GM20431 (cell line): ENCODE results near the gene NHSL1.

Experiments
- in situ Hi-C: fragments of 300-500 bp; cut with MseI, MboI; formaldehyde crosslinking; loops from one replicate; pipeline ENCODE4 v1.15.0; 2020; ENCODE audit warnings: low sequenced_read_pairs; ENCODE audit not compliant: unreplicated experiment

Gene NHSL1

DNA sequence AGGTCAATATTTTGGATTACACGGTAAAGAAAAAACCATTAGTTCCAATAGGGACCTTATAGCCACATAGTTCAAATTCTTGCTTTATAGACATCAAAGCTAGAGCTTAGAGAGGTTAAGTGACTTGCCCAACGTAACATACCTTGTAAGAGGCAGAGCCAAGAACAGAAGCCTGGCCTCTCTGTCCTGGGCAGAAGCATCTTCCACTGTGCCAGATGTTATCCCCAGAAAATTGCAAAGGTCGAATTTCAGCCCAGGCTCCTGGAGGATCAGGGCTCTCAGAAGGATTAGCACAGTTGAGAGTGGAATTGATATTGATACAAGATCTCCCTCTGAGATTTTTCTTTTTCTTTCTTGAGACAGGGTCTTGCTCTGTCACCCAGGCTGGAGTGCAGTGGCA lies 115.5 kb downstream of the NHSL1 start:
- in situ Hi-C loops, result no loop called here

DNA sequence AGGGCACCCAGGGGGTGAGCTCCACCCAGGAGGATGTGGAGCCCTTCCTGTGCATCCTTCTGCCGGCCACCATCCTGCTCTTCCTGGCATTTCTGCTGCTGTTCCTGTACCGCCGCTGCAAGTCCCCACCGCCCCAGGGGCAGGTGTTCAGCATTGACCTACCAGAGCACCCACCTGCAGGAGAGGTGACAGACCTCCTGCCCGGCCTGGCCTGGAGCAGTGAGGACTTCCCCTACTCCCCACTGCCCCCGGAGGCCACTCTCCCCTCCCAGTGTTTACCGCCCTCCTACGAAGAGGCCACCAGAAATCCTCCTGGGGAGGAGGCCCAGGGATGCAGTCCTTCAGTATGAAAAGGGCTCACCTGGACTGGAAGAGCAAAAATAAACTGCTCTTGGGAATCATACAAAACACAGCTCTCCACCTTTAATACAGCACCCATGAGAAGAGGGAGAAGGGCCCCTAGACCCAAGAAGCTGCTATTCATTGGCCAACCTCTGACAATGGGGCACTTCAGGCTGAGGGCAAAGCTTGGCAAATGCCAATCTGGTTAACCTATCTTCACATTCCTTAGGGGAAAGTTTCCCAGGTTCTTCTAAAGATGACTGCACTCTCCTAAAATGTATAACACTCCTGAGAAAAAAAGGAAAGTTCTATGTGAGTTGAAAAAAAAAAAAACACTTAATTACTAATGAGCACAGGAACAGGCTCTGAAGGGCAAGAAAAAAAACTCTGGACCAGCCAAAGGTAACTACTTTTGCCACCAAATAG lies 116.6 kb downstream of the NHSL1 start:
- in situ Hi-C loops, result no loop called here

DNA sequence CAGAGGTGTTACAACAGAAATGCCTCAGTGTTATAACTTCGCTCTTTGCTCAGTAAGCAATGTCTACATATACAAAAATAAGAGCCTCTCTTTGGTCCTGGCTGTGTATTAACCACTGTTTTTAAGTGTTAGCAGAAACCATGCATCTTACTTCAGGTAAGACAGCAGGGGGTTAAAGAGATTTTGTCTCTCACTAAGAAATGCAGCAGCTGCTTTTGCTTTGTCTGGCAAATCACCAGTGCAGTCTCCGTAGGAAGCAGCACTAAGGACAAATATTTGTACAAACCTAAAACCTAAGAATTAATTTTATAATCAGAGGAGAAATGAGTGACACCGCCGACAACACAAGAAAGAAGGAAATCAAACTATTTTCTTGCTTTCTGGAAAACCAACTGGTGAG lies 120.8 kb downstream of the NHSL1 start:
- in situ Hi-C loops, result no loop called here

DNA sequence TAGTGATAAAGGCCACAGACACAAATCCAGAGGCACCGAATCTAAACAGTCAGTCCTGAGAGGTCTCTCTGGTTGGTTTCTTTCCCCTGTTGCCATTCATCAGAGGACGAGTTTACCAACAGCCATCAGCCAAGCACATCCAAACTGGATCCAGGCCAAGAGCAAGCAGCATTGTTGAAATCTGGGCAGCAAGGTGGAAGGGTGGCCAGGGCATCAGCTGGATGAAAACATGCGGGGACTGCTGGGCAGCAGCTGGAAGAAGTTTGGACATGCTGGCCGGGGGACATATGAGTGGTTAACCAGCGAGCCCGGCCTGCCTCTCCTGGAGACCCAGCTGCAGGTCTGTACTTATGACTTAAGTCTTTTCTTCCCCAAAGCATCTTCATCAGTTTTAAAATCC lies 121.5 kb downstream of the NHSL1 start, which contains the start of gene SMIM28:
TSS of gene SMIM28 (plus strand) at position 62 of the 400 bp plus-strand sequence. CDS start at position 230, 168 bp downstream.
- in situ Hi-C loops, result no loop called here

DNA sequence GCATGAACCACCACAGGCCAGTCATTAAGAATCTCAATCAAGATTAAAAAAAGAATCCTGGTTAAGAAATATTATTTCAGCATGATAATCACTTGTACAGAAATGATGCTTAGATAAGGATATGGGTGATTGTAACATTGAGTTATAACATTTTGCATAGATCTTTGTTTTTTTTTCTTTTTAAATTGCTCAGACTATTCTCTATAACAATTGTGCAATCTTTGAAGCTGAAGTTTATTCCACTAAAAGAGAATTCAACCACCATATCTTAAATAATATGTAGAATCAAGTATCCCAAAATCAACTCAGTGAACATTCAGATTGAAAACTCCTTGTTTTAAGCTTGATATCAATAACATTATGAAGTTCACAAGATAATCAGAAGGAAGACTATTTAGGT lies 122.3 kb downstream of the NHSL1 start:
- in situ Hi-C loops, result no loop called here

- in situ Hi-C loops, result no loop called here
Measured at GRCh38 chr6:138374815-138375214, 124.5 kb downstream of the NHSL1 start.

DNA sequence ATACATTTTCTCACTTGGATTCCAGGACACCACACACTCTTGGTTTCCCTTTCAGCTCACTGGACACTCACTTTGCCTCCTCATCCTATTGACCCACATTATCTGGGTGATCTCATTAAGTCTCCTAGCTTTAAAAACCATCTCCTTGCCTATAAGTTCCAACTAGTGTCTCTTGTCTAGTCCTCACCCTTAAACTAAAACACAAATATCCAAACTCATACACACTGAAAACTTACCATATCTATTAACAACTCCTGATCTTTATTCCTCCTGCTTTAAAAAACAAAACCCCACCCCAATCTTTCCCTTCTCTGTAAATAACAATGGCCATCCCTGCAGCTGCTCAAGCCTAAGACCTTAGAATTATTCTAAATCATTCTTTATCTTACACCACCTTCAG lies 125.1 kb downstream of the NHSL1 start:
- in situ Hi-C loops, result no loop called here

DNA sequence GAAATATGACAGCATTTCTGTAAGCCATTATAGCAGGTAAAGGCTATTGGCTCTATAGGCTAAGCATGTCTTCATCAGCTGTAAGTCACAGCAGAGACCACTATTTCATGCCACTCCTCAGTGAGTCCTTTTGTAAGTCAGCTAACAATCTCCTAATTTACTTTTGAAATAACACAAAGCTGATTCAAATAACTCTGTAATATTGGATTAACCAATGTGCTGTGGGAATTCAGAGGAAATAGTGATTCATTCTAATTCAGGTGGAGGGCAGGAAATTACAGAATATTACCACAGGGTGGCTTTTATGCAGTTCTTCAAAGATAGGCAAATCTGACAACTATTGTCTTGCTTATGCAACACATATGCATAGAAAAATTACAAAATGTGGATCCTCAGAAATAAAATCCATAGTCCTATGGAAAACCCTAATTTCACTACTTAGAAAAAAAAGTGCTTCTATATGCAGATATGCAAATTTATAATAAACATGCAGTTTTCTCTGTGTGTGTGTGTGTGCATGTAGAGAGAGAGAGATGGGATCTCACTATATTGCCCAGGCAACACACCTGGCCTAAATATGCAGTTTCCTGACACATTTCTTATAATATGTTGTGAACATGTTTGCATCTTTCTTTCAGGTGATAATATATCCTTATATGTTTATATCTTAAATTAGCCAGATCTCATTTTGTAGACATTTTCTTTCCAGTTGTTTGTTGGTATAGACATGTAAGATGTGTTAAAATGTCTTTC lies 126.4 kb downstream of the NHSL1 start:
- in situ Hi-C loops, result no loop called here
